H7 (cell line): Measurements from ENCODE around the gene NTMT1. TPM values are rescaled to one million over a fixed set of nuclear protein-coding genes. Genes with fewer than 3 reads are reported as not detected.

Experiments used
- DNase-seq: peaks from one replicate; pipeline ENCODE4 v3.0.0; 2012
- H3K27me3 ChIP-seq: 2 replicates; pipeline ENCODE4 v1.6.0; 2011; ENCODE audit warnings: mild to moderate bottlenecking, low read length; ENCODE audit not compliant: control insufficient read depth, insufficient read depth
- H3K36me3 ChIP-seq: replicated peaks from 2 replicates; pipeline ENCODE4 v1.5.1; 2011; ENCODE audit warnings: low read length; ENCODE audit not compliant: control insufficient read depth, insufficient read depth
- H3K4me3 ChIP-seq: 2 replicates; pipeline ENCODE4 v1.5.1; 2011; ENCODE audit warnings: low read depth, mild to moderate bottlenecking, control low read depth, low read length, moderate library complexity; ENCODE audit not compliant: insufficient read depth
- total RNA-seq: library from RNA; depleted of rRNA; stranded (reverse); fragments of >200 nt; shearing (Covaris generic); gene quantifications from 2 replicates; pipeline ENCODE4 v1.2.3, GENCODE V29; 2014

NTMT1 gene
- total RNA-seq, 1 experiment from 2014 or later: 80.5 TPM

- Histone ChIP-seq H3K27me3 (no peaks in the 10 kb centered on the region), H3K36me3 (no peaks in the 10 kb centered on the region), H3K4me3 (no peak overlapping the region)
- DNase-seq: no peak
Observed at GRCh38 chr9:129644365-129644764, 18.4 kb downstream of the NTMT1 start.

- H3K36me3 ChIP-seq: no peaks in the 10 kb centered on the region
Observed at GRCh38 chr9:129644902-129645301, 18.9 kb downstream of the NTMT1 start.

GRCh38 chr9:129646252-129646651 is 20.3 kb downstream of the NTMT1 start:
- no peak overlapping the region for H3K4me3 ChIP-seq
- no peaks in the 10 kb centered on the region for H3K27me3 ChIP-seq
- peak; percentile 53 for DNase-seq
- H3K36me3 ChIP-seq: no peaks in the 10 kb centered on the region

More at GRCh38 chr9:129644902-129645301, 18.9 kb downstream of the NTMT1 start:
- H3K27me3 ChIP-seq: no peaks in the 10 kb centered on the region
- no peak for DNase-seq
- no peak overlapping the region for H3K4me3 ChIP-seq

- Histone ChIP-seq H3K27me3 (no peaks in the 10 kb centered on the region), H3K4me3 (no peak overlapping the region), H3K36me3 (no peaks in the 10 kb centered on the region)
- DNase-seq: no peak
Observed at GRCh38 chr9:129646654-129647053, 20.7 kb downstream of the NTMT1 start.

GRCh38 chr9:129647635-129648034 is 21.7 kb downstream of the NTMT1 start:
- DNase-seq: no peak
- Histone ChIP-seq H3K27me3 (no peaks in the 10 kb centered on the region), H3K4me3 (no peak overlapping the region), H3K36me3 (no peaks in the 10 kb centered on the region)

GRCh38 chr9:129648092-129648763 is 22.3 kb downstream of the NTMT1 start:
- Histone ChIP-seq H3K4me3 (no peak overlapping the region), H3K36me3 (no peaks in the 10 kb centered on the region), H3K27me3 (no peaks in the 10 kb centered on the region)
- DNase-seq: peak; percentile 61

- no peaks in the 10 kb centered on the region for H3K36me3 ChIP-seq
- no peak overlapping the region for H3K4me3 ChIP-seq
- no peaks in the 10 kb centered on the region for H3K27me3 ChIP-seq
- peak; percentile 66 for DNase-seq
Observed at GRCh38 chr9:129648764-129649115, 22.8 kb downstream of the NTMT1 start.

- no peaks in the 10 kb centered on the region for H3K27me3 ChIP-seq
- DNase-seq: no peak
- H3K36me3 ChIP-seq: no peaks in the 10 kb centered on the region
- H3K4me3 ChIP-seq: no peak overlapping the region
Observed at GRCh38 chr9:129649726-129650679, 24.0 kb downstream of the NTMT1 start.

- Histone ChIP-seq H3K27me3 (no peaks in the 10 kb centered on the region), H3K36me3 (no peaks in the 10 kb centered on the region), H3K4me3 (no peak overlapping the region)
- no peak for DNase-seq
Observed at GRCh38 chr9:129650680-129651235, 24.8 kb downstream of the NTMT1 start.

GRCh38 chr9:129653823-129654553 is 28.0 kb downstream of the NTMT1 start:
- H3K4me3 ChIP-seq: no peak overlapping the region
- no peak for DNase-seq
- H3K27me3 ChIP-seq: no peaks in the 10 kb centered on the region
- H3K36me3 ChIP-seq: no peaks in the 10 kb centered on the region

GRCh38 chr9:129654554-129655040 is 28.6 kb downstream of the NTMT1 start:
- DNase-seq: no peak
- Histone ChIP-seq H3K27me3 (no peaks in the 10 kb centered on the region), H3K36me3 (no peaks in the 10 kb centered on the region), H3K4me3 (no peak overlapping the region)

GRCh38 chr9:129655154-129655553 is 29.2 kb downstream of the NTMT1 start:
- Histone ChIP-seq H3K4me3 (no peak overlapping the region), H3K27me3 (no peaks in the 10 kb centered on the region), H3K36me3 (no peaks in the 10 kb centered on the region)
- DNase-seq: no peak

GRCh38 chr9:129655696-129656095 is 29.7 kb downstream of the NTMT1 start:
- DNase-seq: no peak
- Histone ChIP-seq H3K36me3 (no peaks in the 10 kb centered on the region), H3K4me3 (no peak overlapping the region), H3K27me3 (no peaks in the 10 kb centered on the region; the same call in 1 of the 2 replicates)

GRCh38 chr9:129656795-129657390 is 30.9 kb downstream of the NTMT1 start:
- Histone ChIP-seq H3K36me3 (no peaks in the 10 kb centered on the region), H3K4me3 (no peak overlapping the region), H3K27me3 (no peaks in the 10 kb centered on the region; the same call in 1 of the 2 replicates)
- no peak for DNase-seq
